ENCODE data around the gene CHRNA4. TPM values are rescaled to one million over a fixed set of nuclear protein-coding genes. Genes with fewer than 3 reads are reported as not detected.

The CHRNA4 gene
- total RNA-seq, 1 donor from 2014 or later = not detected

DNA sequence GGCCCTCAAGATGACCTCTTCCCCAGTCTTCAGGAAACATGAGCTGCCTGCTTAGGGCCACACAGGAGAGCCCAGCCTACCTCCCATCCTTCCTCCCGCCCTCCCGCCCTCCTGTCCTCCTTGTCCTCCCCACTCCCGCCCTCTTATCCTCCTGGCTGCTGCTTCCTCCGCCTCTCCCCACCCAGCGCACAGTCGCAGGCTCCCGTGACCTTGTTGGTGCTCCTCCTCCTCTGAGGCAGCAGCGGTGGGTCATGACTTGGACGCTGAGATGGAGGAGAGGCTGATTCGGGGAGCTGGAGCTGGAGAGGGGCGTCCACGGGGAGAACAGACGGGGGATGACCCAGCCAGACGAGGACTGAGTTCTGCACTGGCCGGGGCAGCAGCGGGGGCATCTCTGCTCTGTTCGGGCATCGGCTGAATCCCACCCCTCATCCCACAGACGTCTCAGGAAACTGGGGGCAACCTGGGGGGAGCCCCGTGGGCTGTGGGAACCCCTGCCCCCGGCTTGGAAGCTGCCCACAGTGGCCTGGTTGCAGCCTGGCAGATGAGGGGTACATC, 32.4 kb downstream of the CHRNA4 start:
- Histone ChIP-seq H3K27me3 (ENCODE audit: low read depth) (peaks cover 38% of the 10 kb centered on the region), H3K27ac (no peak overlapping the region), H3K36me3 (no peaks in the 10 kb centered on the region), H3K4me1 (no peaks in the 10 kb centered on the region), H3K9me3 (no peaks in the 10 kb centered on the region), H3K4me3 (no peak overlapping the region)
- DNase-seq = peak; percentile 31
- no peak for ATAC-seq
- TF ChIP-seq CTCF (IDR thresholded peaks at IDR 0.05) = no peak
- intact Hi-C loops (cut with DNase I) = no loop called here

- ATAC-seq (no peak), DNase-seq (peak; percentile 35)
- no peak for TF ChIP-seq CTCF (IDR thresholded peaks at IDR 0.05)
Observed at GRCh38 chr20:63328026-63328700, 33.0 kb downstream of the CHRNA4 start.

GRCh38 chr20:63327231-63327745, 33.9 kb downstream of the CHRNA4 start:
- peak overlapping the region; percentile 31 for H3K27ac ChIP-seq
- ATAC-seq = no peak
- no peaks in the 10 kb centered on the region for H3K4me1 ChIP-seq
- TF ChIP-seq CTCF (IDR thresholded peaks at IDR 0.05) = no peak
- no peaks in the 10 kb centered on the region for H3K9me3 ChIP-seq
- no peak for DNase-seq
- peaks cover 28% of the 10 kb centered on the region for H3K27me3 ChIP-seq (ENCODE audit: low read depth)
- H3K36me3 ChIP-seq = no peaks in the 10 kb centered on the region
- no peak overlapping the region for H3K4me3 ChIP-seq
- intact Hi-C loops (cut with DNase I) = no loop called here

More at GRCh38 chr20:63328026-63328700, 33.0 kb downstream of the CHRNA4 start:
- intact Hi-C loops (cut with DNase I) = no loop called here
- Histone ChIP-seq H3K9me3 (no peaks in the 10 kb centered on the region), H3K4me1 (no peaks in the 10 kb centered on the region), H3K27ac (no peak overlapping the region), H3K4me3 (no peak overlapping the region), H3K27me3 (ENCODE audit: low read depth) (peaks cover 34% of the 10 kb centered on the region), H3K36me3 (no peaks in the 10 kb centered on the region)

DNA sequence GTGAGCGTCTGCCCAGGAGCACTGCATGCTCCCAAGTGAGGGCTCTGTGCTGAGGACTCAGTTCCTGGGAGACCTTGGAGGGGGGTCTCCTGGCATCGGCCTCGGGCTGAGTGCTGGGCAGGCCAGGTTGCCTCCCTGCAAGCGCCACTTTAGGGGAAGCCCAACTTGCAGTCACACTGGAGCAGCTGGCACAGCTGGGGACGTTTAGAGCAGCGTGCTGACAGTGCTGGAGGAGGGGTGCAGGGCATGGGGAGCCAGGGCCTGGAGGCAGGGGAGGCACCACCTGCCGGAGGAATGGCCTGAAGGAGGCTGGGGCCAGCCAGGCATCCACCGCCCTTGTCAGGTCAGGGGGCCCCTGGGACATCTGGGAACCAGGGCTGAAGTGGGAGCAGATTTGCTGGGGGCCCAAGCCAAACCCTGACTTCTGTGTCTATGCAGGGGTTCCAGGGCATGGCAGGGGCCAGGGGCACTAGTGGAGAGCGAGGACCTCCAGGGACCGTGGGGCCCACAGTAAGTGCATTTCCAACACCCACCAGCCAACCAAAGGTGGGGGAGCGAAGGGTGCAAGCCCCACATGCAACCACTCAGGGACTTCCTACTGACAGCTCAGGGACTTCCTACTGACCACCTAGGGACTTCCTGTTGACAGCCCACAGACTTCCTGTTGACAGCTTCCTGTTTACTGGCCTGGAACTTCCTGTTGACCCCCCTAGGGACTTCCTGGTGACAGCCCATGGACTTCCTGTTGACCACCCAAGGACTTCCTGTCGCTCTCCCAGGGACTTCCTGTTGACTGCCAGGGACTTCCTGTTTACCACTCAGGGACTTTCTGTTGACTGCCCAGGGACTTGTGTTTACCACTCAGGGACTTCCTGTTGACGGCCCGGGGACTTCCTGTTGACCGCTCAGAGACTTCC, 34.6 kb downstream of the CHRNA4 start:
- H3K27me3 ChIP-seq (ENCODE audit: low read depth) = peaks cover 23% of the 10 kb centered on the region
- no peaks in the 10 kb centered on the region for H3K4me1 ChIP-seq
- ATAC-seq (no peak), DNase-seq (no peak)
- TF ChIP-seq CTCF (IDR thresholded peaks at IDR 0.05) = no peak
- no peaks in the 10 kb centered on the region for H3K9me3 ChIP-seq
- no peak overlapping the region for H3K4me3 ChIP-seq
- intact Hi-C loops (cut with DNase I) = no loop called here
- peak overlapping the region; percentile 31 for H3K27ac ChIP-seq
- no peaks in the 10 kb centered on the region for H3K36me3 ChIP-seq

DNA sequence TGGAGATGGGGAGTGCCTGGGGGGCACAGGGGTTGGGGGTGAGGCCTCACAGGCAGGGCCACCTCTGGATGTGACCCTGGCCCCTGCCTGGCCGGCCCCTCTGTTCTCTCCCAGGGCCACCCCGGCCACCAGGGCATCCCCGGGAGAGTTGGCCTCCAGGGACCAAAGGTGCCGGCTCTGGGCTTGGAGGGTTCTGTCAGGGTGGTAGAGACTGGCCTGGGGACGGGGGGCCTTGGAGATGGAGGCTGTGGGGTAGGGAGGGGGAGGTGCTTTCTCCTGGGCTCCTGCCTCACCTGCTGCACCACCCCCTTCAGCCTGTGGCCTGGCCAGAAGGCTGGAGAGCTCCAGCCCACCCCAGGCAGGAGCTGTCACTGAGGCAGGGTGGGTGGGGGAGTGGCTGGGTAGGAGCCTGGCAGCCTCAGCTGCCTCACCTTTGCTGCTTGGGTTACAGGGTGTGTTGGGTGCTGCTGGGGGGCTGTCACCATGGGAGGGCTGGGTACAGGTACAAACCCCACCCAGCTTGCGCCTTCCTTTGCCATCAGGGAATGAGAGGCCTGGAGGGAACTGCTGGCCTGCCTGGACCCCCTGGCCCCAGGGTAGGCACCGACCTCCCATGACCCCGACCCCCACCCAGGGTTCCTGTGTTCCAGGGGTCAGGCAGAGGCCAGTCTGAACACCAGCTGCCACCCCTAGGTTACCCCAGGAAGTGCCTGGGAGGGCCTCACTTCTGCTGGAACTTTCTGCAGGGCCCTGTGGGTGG, 35.4 kb downstream of the CHRNA4 start:
- H3K4me3 ChIP-seq = no peak overlapping the region
- intact Hi-C loops (cut with DNase I) = no loop called here
- no peak overlapping the region for H3K27ac ChIP-seq
- H3K27me3 ChIP-seq (ENCODE audit: low read depth) = peaks cover 24% of the 10 kb centered on the region
- no peaks in the 10 kb centered on the region for H3K4me1 ChIP-seq
- DNase-seq (no peak), ATAC-seq (no peak)
- no peak for TF ChIP-seq CTCF (IDR thresholded peaks at IDR 0.05)
- no peaks in the 10 kb centered on the region for H3K36me3 ChIP-seq
- H3K9me3 ChIP-seq = no peaks in the 10 kb centered on the region

Data from lower lobe of right lung (tissue), 2 donors.